Astrocyte (in vitro differentiated cells and primary cell): ENCODE results near the gene SLC66A2.

Source experiments
- CTCF ChIP-seq: IDR thresholded peaks from 2 replicates; pipeline ENCODE4 v1.5.1; 2011; ENCODE audit warnings: low read depth, mild to moderate bottlenecking, inconsistent platforms, low read length, moderate library complexity; ENCODE audit not compliant: insufficient read depth
- EZH2 ChIP-seq: IDR thresholded peaks from 2 replicates; pipeline ENCODE4 v1.6.1; 2012; ENCODE audit warnings: mild to moderate bottlenecking, low read length, inconsistent platforms; ENCODE audit not compliant: insufficient read depth

DNA sequence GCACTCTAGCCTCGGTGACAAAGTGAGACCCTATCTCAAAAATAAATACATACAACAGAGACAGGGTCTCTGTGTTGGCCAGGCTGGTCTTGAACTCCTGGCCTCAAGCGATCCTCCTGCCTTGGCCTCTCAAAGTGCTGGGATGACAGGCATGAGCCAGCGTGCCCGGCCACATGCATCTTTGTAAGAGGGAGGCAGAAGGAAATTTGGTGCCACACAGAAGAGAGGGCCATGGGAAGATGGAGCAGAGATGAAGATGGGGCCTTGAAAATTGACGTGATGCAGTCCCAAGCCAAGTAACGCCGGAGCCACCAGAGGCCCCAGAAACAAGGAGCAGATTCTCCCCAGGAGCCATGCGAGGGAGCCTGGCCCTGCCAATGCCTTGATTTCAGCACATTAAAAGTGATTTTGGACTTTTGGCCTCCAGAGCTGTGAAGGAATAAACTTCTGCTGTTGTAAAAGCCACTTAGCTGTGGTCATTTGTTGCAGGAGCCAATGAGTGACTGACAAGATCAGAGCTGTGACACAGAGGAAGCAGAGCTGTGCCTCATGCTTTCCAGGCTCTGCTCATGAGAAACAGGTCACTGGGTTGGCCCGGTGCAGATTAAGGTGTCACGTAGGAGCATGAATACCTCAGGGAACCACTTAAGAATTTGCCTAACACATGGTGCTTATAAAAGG, 2.7 kb upstream of the SLC66A2 start:
- TF ChIP-seq CTCF: no peak
- no peak for TF ChIP-seq EZH2
